GM12891 (cell line): ENCODE measurements around the gene PYCARD.

Source experiments
- PAX5 ChIP-seq: IDR thresholded peaks from 2 replicates; pipeline ENCODE4 v1.6.1; 2011; ENCODE audit warnings: low read length, moderate library complexity, mild to moderate bottlenecking; ENCODE audit not compliant: insufficient read depth, severe bottlenecking
- POLR2A ChIP-seq: IDR thresholded peaks from 2 replicates; pipeline ENCODE4 v1.6.1; 2011; ENCODE audit warnings: low read depth, low read length, control low read depth
- POLR2AphosphoS5 ChIP-seq: IDR thresholded peaks from 2 replicates; pipeline ENCODE4 v1.6.1; 2011; ENCODE audit warnings: low read depth, low read length, control low read depth
- POU2F2 ChIP-seq: IDR thresholded peaks from 2 replicates; pipeline ENCODE4 v1.6.1; 2011; ENCODE audit warnings: low read depth, mild to moderate bottlenecking, control low read depth, low read length, moderate library complexity
- SPI1 ChIP-seq: IDR thresholded peaks from 2 replicates; pipeline ENCODE4 v1.6.1; 2011; ENCODE audit warnings: low read depth, low read length, control low read depth
- TAF1 ChIP-seq: IDR thresholded peaks from 2 replicates; pipeline ENCODE4 v1.6.1; 2011; ENCODE audit warnings: low read depth, low read length, control low read depth

DNA sequence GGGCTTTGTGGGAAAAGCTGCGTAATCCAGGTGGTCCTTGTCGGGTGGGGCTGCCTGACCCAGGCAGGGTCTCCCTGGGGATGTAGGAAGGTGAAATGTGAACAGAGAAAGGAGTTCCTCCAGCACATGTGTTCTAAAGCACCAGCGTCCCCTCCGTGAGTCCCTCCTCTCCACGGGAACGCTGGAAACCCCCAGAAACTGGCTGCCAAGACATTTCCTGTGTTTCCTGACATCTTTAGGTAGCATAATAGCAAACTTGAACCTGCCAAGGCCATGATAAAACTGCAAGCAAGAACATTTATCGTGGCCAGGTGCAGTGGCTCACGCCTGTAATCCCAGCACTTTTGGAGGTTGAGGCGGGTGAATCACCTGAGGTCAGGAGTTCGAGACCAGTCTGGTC, 26.9 kb upstream of the PYCARD start:
- TF ChIP-seq POLR2AphosphoS5 (no peak), POLR2A (no peak), TAF1 (no peak), PAX5 (no peak), SPI1 (no peak), POU2F2 (no peak)
